ENCODE data around the gene CYTH4.
A peak's percentile ranks its signal among the peaks of the same experiment; 100 is the strongest.
"Not testable (repeated sequence)": the region's sequence is repeated elsewhere in the genome, so short reads cannot be mapped to it uniquely, and the experiment has no call there.

Gene CYTH4

DNA sequence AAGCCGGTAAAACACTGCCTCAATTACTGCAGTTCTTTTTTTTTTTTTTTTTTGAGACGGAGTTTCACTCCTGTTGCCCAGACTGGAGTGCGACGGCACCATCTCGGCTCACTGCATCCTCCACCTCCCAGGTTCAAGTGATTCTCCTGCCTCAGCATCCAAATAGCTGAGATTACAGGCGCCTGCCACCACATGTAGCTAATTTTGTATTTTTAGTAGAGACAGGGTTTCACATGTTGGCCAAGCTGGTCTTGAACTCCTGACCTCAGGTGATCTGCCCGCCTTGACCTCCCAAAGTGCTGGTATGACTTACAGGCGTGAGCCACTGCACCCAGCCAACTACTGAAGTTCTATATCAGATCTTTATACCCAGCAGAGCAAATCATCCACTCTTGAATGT lies 30.5 kb upstream of the CYTH4 start:
- DNase-seq, result not testable (repeated sequence)

DNA sequence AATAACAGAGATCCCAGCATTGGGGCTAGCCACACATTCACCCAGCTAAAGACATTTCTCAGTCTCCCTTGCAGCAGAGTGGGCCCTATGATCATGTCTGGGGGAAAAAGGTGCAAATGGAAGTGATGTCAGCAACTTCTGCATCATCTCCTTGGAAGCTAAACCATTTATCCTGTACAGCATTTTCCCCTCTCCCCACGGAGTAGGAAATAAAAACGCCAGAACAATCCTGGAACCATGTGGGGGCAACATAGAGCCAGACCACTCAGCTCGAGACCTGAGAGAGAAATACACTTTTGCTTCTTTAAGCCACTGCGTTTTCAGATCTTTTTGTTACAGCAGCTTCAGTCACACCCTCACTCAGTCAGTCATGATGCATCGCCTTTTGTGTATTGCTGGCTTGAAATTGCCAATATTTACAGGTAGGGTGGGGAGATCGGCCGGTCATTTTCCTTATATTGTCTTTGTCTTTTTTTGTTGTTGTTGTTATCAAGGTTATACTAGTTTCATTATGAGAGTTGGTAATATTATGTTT lies 29.1 kb upstream of the CYTH4 start:
- DNase-seq, result no peak

DNA sequence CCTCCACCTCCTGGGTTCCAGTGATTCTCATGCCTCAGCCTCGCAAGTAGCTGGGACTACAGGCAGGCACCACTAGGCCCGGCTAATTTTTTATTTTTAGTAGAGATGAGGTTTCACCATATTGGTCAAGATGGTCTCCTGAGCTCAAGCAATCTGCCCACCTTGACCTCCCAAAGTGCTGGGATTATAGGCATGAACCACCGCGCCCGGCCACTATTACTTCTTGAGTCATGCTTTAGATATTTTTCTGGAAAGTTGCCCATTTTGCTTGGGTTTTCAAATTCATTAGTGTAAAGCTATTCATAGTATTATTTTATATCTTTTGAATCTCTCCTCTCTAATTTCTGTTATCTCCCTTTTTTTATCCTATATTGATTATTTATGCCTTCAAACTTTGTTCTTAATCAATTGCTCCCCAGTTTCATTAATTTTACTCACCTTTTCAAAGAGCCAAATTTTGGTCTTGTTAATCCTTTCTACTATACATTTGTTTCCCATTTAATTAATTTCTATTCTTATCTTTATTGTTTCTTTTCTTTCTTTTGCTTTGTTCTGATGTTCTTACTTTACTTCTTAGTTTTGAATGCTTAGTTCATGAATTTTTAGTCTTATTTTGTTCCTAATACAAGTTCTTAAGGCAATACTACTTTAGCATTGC lies 28.0 kb upstream of the CYTH4 start:
- DNase-seq, result no peak

DNA sequence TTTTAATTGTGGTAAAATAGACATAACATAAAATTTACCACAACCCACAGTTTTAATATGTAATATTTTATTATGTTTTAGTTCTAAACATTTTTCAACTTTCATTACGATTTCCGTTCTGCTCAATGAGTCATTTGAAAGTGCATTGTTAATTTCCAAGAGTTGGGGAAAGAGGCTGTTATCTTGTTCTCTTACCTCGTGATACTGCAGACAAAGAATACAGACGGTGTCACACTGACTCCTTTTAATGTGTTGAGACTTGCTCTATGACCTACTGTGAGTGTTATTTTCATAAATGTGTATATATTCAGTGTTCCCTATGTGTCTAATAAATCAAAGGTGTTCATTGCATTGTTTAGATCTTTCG lies 27.5 kb upstream of the CYTH4 start:
- DNase-seq, result no peak

DNA sequence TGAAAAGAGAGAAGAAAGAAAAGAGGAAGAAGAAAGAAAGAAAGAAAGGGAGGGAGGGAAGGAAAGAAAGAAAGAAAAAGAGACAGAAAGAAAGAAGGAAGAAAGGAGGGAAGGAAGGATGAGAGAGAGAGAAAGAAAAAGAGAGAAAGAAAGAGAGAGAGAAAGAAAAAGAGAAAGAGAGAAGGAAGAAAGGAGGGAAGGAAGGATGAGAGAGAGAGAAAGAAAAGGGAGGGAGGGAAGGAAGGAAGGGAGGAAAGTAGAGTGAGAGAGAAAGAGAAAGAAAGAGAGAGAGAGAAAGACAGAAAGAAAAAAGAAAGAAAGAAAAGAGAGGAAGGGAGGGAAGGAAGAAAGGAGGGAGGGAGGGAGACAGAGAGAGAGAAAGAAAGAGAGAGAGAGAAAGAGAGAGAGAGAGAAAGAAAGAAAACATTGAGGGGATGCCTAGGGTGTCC lies 26.7 kb upstream of the CYTH4 start:
- DNase-seq, result no peak

DNA sequence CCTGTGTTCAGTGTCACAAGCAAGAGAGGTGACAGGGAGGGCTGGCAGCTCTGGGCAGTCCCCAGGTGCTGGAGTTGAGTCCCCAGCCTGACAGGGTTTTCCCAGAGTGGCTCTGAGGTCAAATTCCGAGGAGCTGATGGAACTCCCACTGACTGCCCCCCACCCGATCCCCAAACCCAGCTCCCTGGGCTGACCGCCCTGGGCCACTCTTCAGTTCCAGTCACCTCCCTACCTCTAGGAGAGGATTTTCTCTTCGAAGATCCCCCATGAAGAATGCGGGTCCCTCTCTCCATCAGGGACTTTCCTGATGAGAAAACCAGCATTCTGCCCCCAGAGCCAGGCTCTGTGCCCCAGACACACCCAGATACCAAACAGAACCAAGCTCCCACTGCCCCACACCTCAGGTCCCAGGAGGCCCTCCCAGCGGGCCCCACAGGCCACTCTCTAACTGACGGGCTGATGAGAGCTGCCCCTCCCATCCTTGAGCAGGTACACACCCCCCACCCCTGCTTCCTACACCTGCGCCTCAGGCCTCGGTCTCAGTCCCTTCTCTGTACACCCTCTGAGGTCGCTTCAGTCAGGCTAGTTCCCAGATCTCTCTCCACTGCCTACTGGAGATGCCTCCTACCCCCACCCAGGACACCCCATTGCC lies 26.1 kb upstream of the CYTH4 start:
- DNase-seq, result no peak

DNA sequence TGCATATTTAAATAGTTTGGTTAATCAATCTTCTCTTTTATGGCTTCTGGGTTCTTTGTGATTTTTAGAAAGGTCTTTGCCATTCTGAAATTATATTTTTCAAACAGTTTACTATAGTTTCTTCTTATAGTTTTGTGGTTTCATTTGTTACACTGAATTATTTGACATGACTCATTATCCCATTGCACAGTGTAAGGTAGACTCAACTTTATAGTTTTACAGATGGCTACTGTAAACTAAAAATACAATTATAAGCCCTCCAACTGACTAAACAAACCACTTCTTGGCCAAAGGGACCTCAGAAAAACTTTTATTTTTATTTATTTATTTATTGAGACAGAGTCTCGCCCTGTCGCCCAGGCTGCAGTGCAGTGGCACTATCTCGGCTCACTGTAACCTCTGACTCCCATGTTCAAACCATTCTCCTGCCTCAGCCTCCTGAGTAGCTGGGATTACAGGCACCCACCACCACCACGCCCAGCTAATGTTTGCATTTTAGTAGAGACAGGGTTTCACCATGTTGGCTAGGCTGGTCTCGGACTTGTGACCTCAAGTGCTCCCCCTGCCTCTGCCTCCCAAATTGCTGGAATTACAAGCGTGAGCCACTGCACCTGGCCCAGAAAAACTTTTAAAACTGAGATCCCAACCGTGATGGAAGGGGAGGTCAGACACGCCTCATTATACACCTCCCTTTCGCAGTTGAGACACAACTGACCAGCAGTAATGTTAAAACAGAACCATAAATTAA lies 24.1 kb upstream of the CYTH4 start:
- DNase-seq, result no peak

DNA sequence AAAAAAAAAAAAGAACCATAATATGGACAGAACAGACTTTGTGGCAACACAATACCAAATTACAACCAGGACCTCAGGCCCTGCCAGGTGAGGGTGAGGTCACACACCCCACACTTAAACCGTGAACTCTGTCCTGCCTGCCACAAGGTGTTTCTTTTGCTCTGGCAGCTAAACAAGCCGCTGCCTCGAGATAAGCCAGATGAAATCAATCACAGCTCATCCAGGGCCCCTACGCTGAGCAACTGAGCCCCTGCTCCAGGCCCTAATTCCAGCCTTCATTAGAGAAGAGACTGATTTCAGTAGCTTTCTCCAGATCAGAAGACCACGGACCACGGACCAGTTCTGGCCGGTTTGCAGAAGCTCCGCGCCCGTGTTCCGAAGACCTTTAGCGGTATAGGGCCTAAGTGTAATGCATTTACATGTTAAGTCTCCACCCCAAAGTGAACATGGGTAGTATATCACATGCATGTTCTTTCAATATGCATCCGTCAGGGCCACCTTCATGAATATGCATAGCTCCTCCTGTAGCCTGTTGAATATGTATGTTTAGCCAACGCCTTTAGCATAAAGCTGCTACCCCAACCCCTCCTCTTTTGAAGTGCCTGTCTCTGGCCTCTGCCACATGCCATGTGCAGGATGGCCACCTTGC lies 23.4 kb upstream of the CYTH4 start:
- no peak for DNase-seq

DNA sequence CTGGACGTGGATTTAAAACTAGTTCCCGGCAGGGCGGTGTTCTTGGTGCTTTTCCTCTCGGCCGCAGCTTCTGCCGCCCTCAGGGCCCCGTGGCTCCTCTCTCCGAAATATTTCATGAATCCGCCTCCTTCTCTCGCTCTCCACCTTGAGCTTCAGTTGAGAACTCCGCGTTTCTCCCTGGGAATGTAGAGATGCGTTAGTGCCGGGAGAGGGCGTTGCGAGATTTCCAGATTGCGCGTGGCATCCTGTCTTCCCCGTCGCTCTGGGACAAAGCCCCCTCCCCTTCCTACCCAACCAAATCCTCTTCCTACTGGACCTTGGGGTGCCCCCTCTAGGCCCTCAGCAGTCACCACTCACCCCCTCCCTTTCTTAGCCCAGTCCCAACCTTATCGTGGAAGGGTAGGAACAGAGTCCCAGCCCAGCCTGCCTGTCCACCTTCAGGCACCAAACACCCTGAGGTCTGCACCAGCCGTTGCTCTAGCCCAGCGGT lies 22.7 kb upstream of the CYTH4 start:
- DNase-seq, result no peak

DNA sequence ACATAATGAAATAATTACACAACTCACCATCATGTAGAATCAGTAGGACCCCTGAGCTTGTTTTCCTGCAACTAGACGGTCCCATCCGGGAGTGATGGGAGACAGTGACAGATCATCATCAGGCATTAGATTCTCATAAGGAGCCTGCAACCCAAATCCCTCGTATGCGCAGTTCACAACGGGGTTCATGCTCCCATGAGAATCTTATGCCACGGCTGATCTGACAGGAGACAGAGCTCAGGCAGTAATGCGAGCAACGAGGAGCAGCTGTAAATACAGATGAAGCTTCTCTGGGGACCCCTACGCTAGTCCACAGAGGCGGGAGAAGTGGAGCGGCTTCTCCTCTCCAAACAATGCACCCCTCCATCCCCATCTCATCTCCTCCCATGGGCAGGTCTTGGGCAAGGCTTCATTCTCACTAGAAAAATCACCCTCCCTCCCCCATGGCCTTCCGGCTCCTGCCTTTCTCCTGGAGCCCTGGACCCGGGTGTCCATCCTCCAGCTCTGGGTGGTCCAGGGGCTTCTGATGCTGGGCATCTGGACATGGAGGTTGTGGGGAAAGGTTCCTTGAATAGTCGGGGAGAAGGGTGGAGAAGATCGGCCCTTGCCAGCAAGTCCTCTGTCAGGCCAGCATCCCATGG lies 22.0 kb upstream of the CYTH4 start:
- DNase-seq, result no peak

DNA sequence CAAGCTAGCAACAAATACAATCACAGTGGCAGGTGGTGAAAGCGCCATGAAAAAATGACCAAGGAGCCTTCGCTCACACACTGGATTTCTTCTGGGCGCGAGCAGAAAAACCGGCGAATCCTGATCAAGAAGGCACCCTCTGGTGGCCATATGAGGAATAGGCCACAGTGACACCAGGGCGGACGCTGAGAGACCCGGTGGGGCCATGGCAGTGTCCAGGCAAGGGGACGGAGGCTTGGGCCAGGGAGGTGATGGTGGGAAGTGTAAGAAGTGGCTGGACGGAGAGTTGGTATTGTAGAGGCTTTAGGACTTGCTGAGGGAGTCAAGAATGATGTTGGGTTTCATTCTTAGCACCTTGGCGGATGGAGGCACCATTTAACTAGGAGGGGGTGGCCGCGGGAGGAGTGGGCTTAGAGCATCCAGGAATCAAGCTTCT lies 21.4 kb upstream of the CYTH4 start:
- DNase-seq, result peak in 1 of 2 experiments; percentile 9

DNA sequence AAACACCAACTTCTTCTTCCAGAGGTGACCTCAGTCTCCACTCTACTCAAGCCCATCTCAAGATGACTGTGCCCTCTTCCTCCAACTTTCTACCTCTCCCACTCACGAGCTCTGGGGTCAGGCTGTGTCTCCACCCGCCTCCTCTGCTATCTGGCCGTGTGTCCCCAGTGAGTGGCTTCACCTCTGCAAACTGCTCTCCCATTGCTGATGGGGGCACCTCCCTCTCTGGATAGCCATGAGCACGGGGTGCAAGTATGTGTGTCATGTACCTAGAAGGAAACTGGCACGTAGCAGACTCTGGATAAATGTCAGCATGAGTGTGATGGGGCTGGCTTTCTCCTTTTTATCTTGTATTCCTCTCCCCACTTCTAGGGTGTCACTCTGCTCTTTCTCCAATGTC lies 20.0 kb upstream of the CYTH4 start:
- no peak for DNase-seq

DNA sequence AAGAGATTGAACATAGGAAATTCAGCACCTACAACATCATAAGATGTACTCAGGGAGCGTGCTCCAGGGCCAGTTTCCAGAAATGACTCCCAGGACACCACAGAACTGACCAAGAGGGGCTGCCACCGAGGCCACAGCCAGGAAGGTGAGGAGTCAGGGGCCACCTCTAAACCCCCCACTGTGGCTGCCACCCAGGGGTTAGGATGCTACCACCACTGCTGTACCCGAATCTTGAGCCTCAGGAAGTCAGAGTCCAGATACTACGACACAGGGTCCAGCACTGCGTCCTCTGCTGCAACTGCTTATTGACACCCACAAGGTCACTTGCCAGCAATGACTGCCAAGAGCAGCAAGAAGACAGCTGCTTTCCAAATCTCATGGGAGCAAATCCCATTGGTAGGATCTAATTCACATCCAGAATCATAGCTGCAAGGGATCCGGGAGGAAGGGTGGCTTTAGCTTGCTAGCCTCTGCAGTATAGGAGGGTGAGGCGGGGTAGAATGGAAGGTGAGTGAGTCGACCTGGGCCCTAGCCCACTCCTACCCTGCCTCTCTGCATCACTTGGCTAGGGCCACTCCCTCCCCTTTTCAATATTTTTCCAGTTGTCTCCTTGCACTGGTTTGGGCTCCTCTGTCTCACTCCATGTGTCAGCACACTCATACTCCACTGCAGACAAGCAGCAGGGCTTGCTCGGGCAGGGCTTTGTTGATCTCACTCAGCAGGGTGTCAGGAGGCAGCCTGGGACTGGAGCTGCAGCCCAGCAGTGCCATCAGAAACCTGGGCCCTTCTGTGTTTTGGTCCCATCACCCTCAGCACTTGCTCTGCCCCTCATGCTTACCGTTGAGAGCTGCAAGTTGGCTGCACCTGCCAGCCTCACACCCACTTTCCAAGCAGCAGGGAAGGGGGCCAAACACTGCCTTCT lies 18.1 kb upstream of the CYTH4 start:
- DNase-seq, result no peak

DNA sequence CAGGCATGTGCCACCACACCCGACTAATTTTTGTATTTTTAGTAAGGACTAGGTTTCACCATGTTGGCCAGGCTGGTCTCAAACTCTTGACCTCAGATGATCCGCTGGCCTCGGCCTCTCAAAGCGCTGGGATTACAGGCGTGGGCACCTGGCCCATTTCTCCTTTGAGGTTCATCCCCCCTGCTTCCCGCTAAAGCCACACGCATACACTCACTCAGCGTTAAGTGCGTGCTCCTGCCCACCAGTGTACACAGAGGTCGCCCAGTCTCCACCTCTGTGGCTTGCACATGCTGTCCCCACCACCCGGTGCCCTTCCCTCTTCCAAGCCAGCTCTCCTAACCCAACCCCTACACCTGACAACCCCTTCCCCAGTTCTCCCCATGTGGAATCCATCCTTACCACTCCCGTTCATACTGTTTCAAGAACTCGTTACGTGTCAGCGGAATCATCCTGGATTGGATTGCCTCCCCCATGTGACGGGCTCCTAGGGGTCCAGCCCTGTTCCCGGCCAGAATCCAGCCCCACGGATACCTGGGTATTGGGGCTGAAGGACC lies 15.7 kb upstream of the CYTH4 start:
- DNase-seq, result no peak

DNA sequence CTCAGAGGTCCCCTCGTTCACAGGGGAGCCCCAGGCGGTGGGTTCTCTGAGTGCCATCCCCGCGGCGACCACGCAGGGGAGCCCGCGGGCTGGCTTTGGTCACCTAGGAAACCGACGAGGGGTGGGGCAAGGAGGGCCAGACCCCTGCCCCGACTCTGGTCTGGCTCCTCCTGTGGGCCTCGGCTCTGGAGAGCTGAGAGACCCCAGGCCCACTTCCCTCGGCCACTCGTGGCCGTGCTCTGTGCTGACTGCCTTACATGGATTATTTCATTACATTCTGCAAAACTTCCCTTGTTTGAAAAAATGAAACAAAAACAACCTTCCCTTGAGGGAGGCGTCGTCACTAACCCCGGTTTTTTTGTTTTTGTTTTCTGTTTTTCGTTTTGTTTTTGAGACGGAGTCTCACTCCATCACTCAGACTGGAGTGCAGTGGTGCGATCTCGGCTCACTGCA lies 15.1 kb upstream of the CYTH4 start:
- DNase-seq, result no peak

DNA sequence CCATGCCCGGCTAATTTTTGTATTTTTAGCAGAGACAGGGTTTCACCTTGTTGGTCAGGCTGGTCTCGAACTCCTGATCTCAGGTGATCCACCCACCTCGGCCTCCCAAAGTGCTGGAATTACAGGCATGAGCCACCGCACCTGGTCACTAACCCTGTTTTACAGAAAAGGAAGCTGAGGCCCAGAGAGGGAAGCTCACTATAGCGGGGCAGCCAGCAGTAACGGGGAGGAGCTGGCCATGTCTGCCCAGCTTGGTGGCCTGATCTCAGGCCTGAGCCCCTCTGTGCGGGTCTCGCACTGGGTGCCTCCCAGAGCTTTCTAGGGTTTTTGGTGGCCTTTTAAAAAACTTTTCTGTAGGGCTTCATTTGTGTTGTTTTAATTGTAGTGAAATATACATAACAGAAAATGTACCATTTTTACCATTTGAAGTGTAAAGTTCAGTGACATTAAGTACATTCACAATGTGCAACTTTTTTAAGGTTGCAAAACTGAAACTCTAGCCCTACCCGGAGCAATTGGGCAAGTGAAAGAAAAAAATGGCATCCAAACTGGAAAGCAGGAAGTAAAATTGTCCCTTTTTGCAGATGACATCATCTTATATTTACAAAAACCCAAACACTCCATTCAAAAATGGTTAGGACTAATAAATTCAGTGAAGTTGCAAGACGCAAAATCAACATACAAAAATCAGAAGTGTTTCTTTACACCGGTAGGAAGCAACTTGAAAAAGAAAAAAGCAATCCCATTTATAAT lies 14.5 kb upstream of the CYTH4 start:
- no peak for DNase-seq

DNA sequence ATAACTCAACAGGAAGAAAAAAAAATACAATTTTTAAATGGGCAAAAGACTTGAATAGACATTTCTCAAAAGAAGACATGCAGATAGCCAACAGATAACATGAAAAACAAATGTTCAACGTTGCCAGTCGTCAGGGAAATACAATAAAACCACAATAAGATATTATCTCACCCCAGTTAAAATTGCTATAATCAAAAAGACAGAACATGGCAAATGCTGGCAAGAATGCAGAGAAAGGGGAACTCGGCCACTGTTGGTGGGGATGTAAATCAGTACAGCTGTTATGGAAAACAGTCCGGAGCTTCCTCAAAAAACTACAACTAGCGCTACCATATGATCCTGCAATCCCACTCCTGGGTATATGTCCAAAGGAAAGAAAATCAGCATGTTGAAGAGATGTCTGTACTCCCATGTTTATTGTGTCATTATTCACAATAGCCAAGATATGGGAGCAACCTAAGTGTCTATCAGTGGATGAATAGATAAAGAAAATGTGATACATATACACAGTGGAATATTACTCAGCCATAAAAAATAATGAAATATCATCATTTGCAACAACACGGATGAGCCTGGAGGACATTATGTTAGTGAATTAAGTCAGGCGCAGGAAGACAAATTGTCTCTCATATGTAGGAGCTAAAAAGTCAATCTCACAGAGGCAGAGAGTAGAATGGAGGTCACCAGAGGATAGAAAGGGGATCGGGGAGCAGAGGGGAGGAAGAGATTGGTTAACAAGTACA lies 12.2 kb upstream of the CYTH4 start:
- DNase-seq, result no peak

DNA sequence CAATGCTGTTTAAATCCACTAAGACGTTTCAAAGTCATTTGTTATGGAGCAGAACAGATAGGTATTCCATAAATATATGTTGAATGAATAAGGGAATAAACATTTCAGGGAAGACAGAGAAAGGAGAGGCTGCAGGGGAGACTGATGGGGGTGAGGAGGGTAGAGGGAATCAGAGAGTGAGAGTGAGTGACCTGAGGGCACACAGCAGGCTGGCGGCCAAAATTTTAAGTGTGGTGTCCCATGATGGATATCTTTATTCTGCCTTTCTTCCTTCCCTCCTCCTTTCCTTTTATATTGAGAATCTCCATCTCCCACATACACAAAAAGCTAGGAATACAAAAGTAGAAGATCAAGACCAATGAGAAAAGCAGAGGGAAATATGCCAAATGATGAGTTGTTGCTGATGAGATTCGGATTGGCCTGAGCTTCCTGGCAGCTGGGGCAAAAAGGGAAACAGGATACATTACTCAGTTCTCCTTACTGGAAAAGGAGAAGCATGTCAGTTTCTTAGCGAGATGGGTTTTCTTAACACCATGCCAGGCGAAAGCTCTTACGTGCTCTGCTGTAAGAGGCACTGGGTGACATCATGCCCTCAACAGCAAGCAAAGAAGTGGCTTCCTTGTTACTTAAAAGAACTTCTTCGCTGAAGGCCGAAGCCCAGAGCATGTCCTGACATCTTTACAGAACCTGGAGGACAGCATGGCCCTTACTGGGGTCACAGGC lies 11.2 kb upstream of the CYTH4 start:
- no peak for DNase-seq
